CD14-positive monocyte (primary cell): ENCODE results near the gene NAT9. TPM values are rescaled to one million over a fixed set of nuclear protein-coding genes. Genes with fewer than 3 reads are reported as not detected.

Experiments
- DNase-seq, 3 donors: peaks; one replicate each; pipeline ENCODE4 v3.0.0-alpha.2; 2011 to 2022
- H2AFZ ChIP-seq: 2 replicates; pipeline ENCODE4 v1.6.0; 2012; ENCODE audit warnings: mild to moderate bottlenecking, low read depth, low read length, inconsistent platforms; ENCODE audit not compliant: insufficient read depth, poor library complexity, severe bottlenecking
- H3K27ac ChIP-seq, 2 donors: 1 replicate in 1 of 2; 2 replicates in 1 of 2; pipeline ENCODE4 v1.5.1; 2012 to 2013; ENCODE audit warnings: low read length in 2 of 2, control low read depth in 1 of 2, inconsistent platforms in 1 of 2, low read depth in 1 of 2, mild to moderate bottlenecking in 1 of 2
- H3K27me3 ChIP-seq, 2 donors: one replicate each; pipeline versions ENCODE4 v1.6.0 to v1.6.1; 2011 to 2013; ENCODE audit warnings: low read length in 2 of 2; ENCODE audit not compliant: control insufficient read depth in 2 of 2, insufficient read depth in 2 of 2
- H3K36me3 ChIP-seq, 2 donors: replicated peaks in 1 of 2; 1 replicate in 1 of 2; 2 replicates in 1 of 2; pipeline versions ENCODE4 v1.5.1 to v1.6.1; 2012 to 2013; ENCODE audit warnings: low read length in 2 of 2, control low read depth in 1 of 2, inconsistent platforms in 1 of 2, mild to moderate bottlenecking in 1 of 2; ENCODE audit not compliant: insufficient read depth in 2 of 2, control insufficient read depth in 1 of 2
- H3K4me1 ChIP-seq, 2 donors: 1 replicate in 1 of 2; 2 replicates in 1 of 2; pipeline versions ENCODE4 v1.5.1 to v1.6.1; 2012 to 2013; ENCODE audit warnings: low read length in 2 of 2, control low read depth in 1 of 2, inconsistent platforms in 1 of 2, mild to moderate bottlenecking in 1 of 2, moderate library complexity in 1 of 2; ENCODE audit not compliant: insufficient read depth in 2 of 2, control insufficient read depth in 1 of 2
- H3K4me2 ChIP-seq: replicated peaks from 2 replicates; pipeline ENCODE3; 2012; ENCODE audit warnings: low read length, moderate library complexity, mild to moderate bottlenecking; ENCODE audit not compliant: poor library complexity, severe bottlenecking; ENCODE audit errors: extremely low read depth
- H3K4me3 ChIP-seq, 3 experiments: fragments of 200-600 bp in 1 of 3; sonication (generic) in 1 of 3; replicated peaks in 1 of 3; 1 replicate in 2 of 3; 2 replicates in 1 of 3; pipeline ENCODE4 v1.5.1; 2011 to 2013; ENCODE audit warnings: low read length in 3 of 3, mild to moderate bottlenecking in 3 of 3, control low read depth in 2 of 3, low read depth in 2 of 3, inconsistent platforms in 1 of 3, moderate library complexity in 1 of 3
- H3K79me2 ChIP-seq: 2 replicates; pipeline ENCODE4 v1.6.0; 2012; ENCODE audit warnings: mild to moderate bottlenecking, control low read depth, inconsistent platforms, low read length, moderate library complexity; ENCODE audit not compliant: insufficient read depth
- H3K9ac ChIP-seq: 2 replicates; pipeline ENCODE4 v1.6.0; 2017; ENCODE audit warnings: low read length, mild to moderate bottlenecking; ENCODE audit not compliant: insufficient read depth, poor library complexity, severe bottlenecking
- H3K9me3 ChIP-seq, 2 donors: replicated peaks in 1 of 2; 1 replicate in 1 of 2; 2 replicates in 1 of 2; pipeline versions ENCODE4 v1.5.1 to v1.6.1; 2012 to 2013; ENCODE audit warnings: low read length in 2 of 2, control low read depth in 1 of 2; ENCODE audit not compliant: control insufficient read depth in 1 of 2, insufficient read depth in 1 of 2
- H4K20me1 ChIP-seq: 2 replicates; pipeline ENCODE4 v1.6.0; 2012; ENCODE audit warnings: mild to moderate bottlenecking, low read length, control low read depth, moderate library complexity; ENCODE audit not compliant: insufficient read depth
- H3K27ac Mint-ChIP-seq, 7 donors: one replicate each; pipeline ENCODE4 v1.8.0; 2020; ENCODE audit warnings: mild to moderate bottlenecking in 7 of 7, mixed read lengths in 7 of 7, moderate library complexity in 6 of 7, inconsistent platforms in 2 of 7
- H3K27me3 Mint-ChIP-seq, 3 donors: one replicate each; pipeline ENCODE4 v1.8.0; 2021 to 2022; ENCODE audit warnings: low read depth in 3 of 3, mild to moderate bottlenecking in 3 of 3, mixed read lengths in 3 of 3, moderate library complexity in 3 of 3, inconsistent platforms in 1 of 3
- H3K36me3 Mint-ChIP-seq, 2 donors: one replicate each; pipeline ENCODE4 v1.8.0; 2020; ENCODE audit warnings: mixed read lengths in 2 of 2, inconsistent platforms in 1 of 2, mild to moderate bottlenecking in 1 of 2
- H3K4me1 Mint-ChIP-seq: one replicate; pipeline ENCODE4 v1.8.0; 2020; ENCODE audit warnings: mild to moderate bottlenecking, mixed read lengths
- H3K4me3 Mint-ChIP-seq, 2 donors: one replicate each; pipeline ENCODE4 v1.8.0; 2020; ENCODE audit warnings: mild to moderate bottlenecking in 2 of 2, mixed read lengths in 2 of 2, moderate library complexity in 1 of 2
- H3K9me3 Mint-ChIP-seq, 7 donors: one replicate each; pipeline ENCODE4 v1.8.0; 2020 to 2022; ENCODE audit warnings: mixed read lengths in 7 of 7, mild to moderate bottlenecking in 6 of 7, moderate library complexity in 6 of 7, inconsistent platforms in 2 of 7
- CTCF ChIP-seq: fragments of 200-600 bp; IDR thresholded peaks from one replicate; pipeline ENCODE4 v1.8.0; 2022; ENCODE audit warnings: antibody characterized with exemption, mild to moderate bottlenecking
- WGBS: methylation state at CpG from one replicate; pipeline ENCODE4 v1.1.5; 2013; ENCODE audit warnings: missing lambda C conversion rate; ENCODE audit not compliant: insufficient coverage; 5-methylcytosine and 5-hydroxymethylcytosine counted together
- intact Hi-C, 2 donors: fragments of 100-400 bp; cut with micrococcal nuclease; formaldehyde crosslinking; loops; one replicate each; pipeline versions ENCODE4 v1.15.0 to v1.15.1; 2023
- polyA plus RNA-seq, 3 donors: library from polyadenylated mRNA; depleted of rRNA in 1 of 3; unstranded in 2 of 3; stranded (reverse) in 1 of 3; fragments of 300-500 nt in 2 of 3; fragments of >200 nt in 1 of 3; fragmentation: Illumina TruSeq in 2 of 3; gene quantifications; 1 replicate in 2 of 3; 2 replicates in 1 of 3; pipeline ENCODE4 v1.2.3, GENCODE V29; 2012 to 2021

The NAT9 gene
- polyA plus RNA-seq, 3 donors = 7.1 to 95.6 (median 7.8) TPM

- H2AFZ ChIP-seq = no peak overlapping the region
- WGBS = no CpG with 5 or more reads among the region's 8 CpGs
- Mint-ChIP-seq H3K4me3 (no peak overlapping the region), H3K27me3 (peaks cover 0 to 2% (median 0%) of the 10 kb centered on the region in 3 donors), H3K9me3 (no peaks in the 10 kb centered on the region), H3K4me1 (no peaks in the 10 kb centered on the region), H3K27ac (no peak overlapping the region), H3K36me3 (peaks cover 95 to 99% of the 10 kb centered on the region in 2 donors)
- peaks cover 94 to 100% of the 10 kb centered on the region in 2 donors for H3K36me3 ChIP-seq
- H3K9ac ChIP-seq = no peak overlapping the region
- H3K79me2 ChIP-seq = no peaks in the 10 kb centered on the region
- intact Hi-C loops = no loop called here
- H3K4me1 ChIP-seq = no peaks in the 10 kb centered on the region
- H3K4me2 ChIP-seq = no peak overlapping the region
- H4K20me1 ChIP-seq = peaks cover 39% of the 10 kb centered on the region
- H3K9me3 ChIP-seq = no peaks in the 10 kb centered on the region
- H3K4me3 ChIP-seq = no peak overlapping the region
- no peak for DNase-seq
- no peaks in the 10 kb centered on the region for H3K27me3 ChIP-seq
- TF ChIP-seq CTCF = no peak
- H3K27ac ChIP-seq = no peak overlapping the region
These were observed 22.1 kb upstream of the NAT9 start for GRCh38 chr17:74798239-74798707.

- no peak for TF ChIP-seq CTCF
- DNase-seq = no peak
- H3K27me3 Mint-ChIP-seq = peaks cover 0 to 2% (median 0%) of the 10 kb centered on the region in 3 donors
- Histone ChIP-seq H3K4me1 (no peaks in the 10 kb centered on the region), H3K79me2 (no peaks in the 10 kb centered on the region), H4K20me1 (peaks cover 39% of the 10 kb centered on the region), H3K9ac (no peak overlapping the region), H3K27ac (no peak overlapping the region), H3K9me3 (no peaks in the 10 kb centered on the region), H3K4me2 (no peak overlapping the region), H2AFZ (no peak overlapping the region), H3K4me3 (no peak overlapping the region), H3K36me3 (peaks cover 94 to 100% of the 10 kb centered on the region in 2 donors), H3K27me3 (no peaks in the 10 kb centered on the region)
- WGBS = 97% methylated on average over 4 of the region's 4 CpGs
- H3K4me3 Mint-ChIP-seq = no peak overlapping the region
- no peaks in the 10 kb centered on the region for H3K4me1 Mint-ChIP-seq
- H3K9me3 Mint-ChIP-seq = peaks cover 0 to 2% (median 0%) of the 10 kb centered on the region in 7 donors
- no peak overlapping the region for H3K27ac Mint-ChIP-seq
- H3K36me3 Mint-ChIP-seq = peaks cover 95 to 99% of the 10 kb centered on the region in 2 donors
- intact Hi-C loops = no loop called here
These were observed 21.7 kb upstream of the NAT9 start for GRCh38 chr17:74797824-74798223.
